NCI-H748 (cell line): ENCODE data around the gene DEFB113.
"Not testable (repeated sequence)": the region's sequence is repeated elsewhere in the genome, so short reads cannot be mapped to it uniquely, and the experiment has no call there.

Source experiments
- DNase-seq: peaks from one replicate; lab custom pipeline; 2025; ENCODE audit not compliant: unreplicated experiment; lab: John Stamatoyannopoulos, UW

Gene DEFB113

GRCh38 chr6:49969605-49970004 is at the start of gene DEFB113:
Gene DEFB113 (minus strand): TSS chr6:49969625. CDS start chr6:49969625, 0 bp downstream.
- DNase-seq: no peak

GRCh38 chr6:50007819-50008218 is 38.4 kb upstream of the DEFB113 start:
- no peak for DNase-seq

- no peak for DNase-seq
Observed at GRCh38 chr6:50003139-50003538, 33.7 kb upstream of the DEFB113 start.

- DNase-seq: no peak
Observed at GRCh38 chr6:49995278-49995677, 25.9 kb upstream of the DEFB113 start.

GRCh38 chr6:49988900-49989299 is 19.5 kb upstream of the DEFB113 start:
- no peak for DNase-seq

GRCh38 chr6:49987749-49988148 is 18.3 kb upstream of the DEFB113 start:
- DNase-seq: no peak

- DNase-seq: no peak
Observed at GRCh38 chr6:49986551-49986950, 17.1 kb upstream of the DEFB113 start.

GRCh38 chr6:49982046-49982445 is 12.6 kb upstream of the DEFB113 start:
- no peak for DNase-seq

GRCh38 chr6:49980898-49981297 is 11.5 kb upstream of the DEFB113 start:
- no peak for DNase-seq

- no peak for DNase-seq
Observed at GRCh38 chr6:49979584-49979983, 10.2 kb upstream of the DEFB113 start.

GRCh38 chr6:49978332-49979226 is 9.2 kb upstream of the DEFB113 start:
- no peak for DNase-seq

- no peak for DNase-seq
Observed at GRCh38 chr6:49966823-49967222, 2.6 kb downstream of the DEFB113 start.

- DNase-seq: no peak
Observed at GRCh38 chr6:49966334-49966733, 3.1 kb downstream of the DEFB113 start.

- DNase-seq: no peak
Observed at GRCh38 chr6:49964064-49964463, 5.4 kb downstream of the DEFB113 start, which contains the start of gene DEFB114. Gene DEFB114 (minus strand): TSS chr6:49964164. CDS start chr6:49964105, 59 bp downstream.

GRCh38 chr6:49958180-49958579 is 11.2 kb downstream of the DEFB113 start:
- DNase-seq: no peak

- no peak for DNase-seq
Observed at GRCh38 chr6:49955847-49956246, 13.6 kb downstream of the DEFB113 start.

- no peak for DNase-seq
Observed at GRCh38 chr6:49951926-49952325, 17.5 kb downstream of the DEFB113 start.

- DNase-seq: no peak
Observed at GRCh38 chr6:49950415-49950751, 19.0 kb downstream of the DEFB113 start.

GRCh38 chr6:49949062-49949461 is 20.4 kb downstream of the DEFB113 start:
- DNase-seq: no peak

- DNase-seq: no peak
Observed at GRCh38 chr6:49946835-49947234, 22.6 kb downstream of the DEFB113 start.

- DNase-seq: not testable (repeated sequence)
Observed at GRCh38 chr6:49944068-49944467, 25.4 kb downstream of the DEFB113 start.

- DNase-seq: peak; percentile 76
Observed at GRCh38 chr6:49939993-49940498, 29.4 kb downstream of the DEFB113 start.

- no peak for DNase-seq
Observed at GRCh38 chr6:49937811-49938210, 31.6 kb downstream of the DEFB113 start.
